MCF 10A (cell line): Measurements from ENCODE around the gene MRPL40. TPM values are rescaled to one million over a fixed set of nuclear protein-coding genes. Genes with fewer than 3 reads are reported as not detected.

ENCODE experiments used
- BruUV-seq: library from RNA; stranded (reverse); fragments of 400-500 nt; replicated peaks from 2 replicates; lab custom pipeline; 2021; lab: Mats Ljungman, UMichigan
- CTCF ChIA-PET: fragments of 300-600 bp; sonication (Branson Sonifier 250); formaldehyde crosslinking; extraction: SDS; loops from one replicate; lab custom pipeline; 2021; ENCODE audit warnings: antibody characterized with exemption, inconsistent platforms; lab: Yijun Ruan, JAX
- POLR2A ChIA-PET: fragments of 300-600, 350-650 bp; sonication (Branson Sonifier 250); formaldehyde crosslinking; extraction: SDS; loops from one replicate; lab custom pipeline; 2020; ENCODE audit warnings: antibody characterized with exemption, inconsistent platforms; lab: Yijun Ruan, JAX
- DNase-seq: peaks from one replicate; pipeline ENCODE4 v3.0.0-alpha.2; 2018; ENCODE audit not compliant: unreplicated experiment
- H3K27ac Mint-ChIP-seq: one replicate; pipeline ENCODE4 v1.8.0; 2022; ENCODE audit warnings: mild to moderate bottlenecking, low read depth, mixed read lengths; ENCODE audit not compliant: unreplicated experiment
- H3K27me3 Mint-ChIP-seq: one replicate; pipeline ENCODE4 v1.8.0; 2022; ENCODE audit warnings: mixed read lengths; ENCODE audit not compliant: insufficient read depth, unreplicated experiment
- H3K36me3 Mint-ChIP-seq: one replicate; pipeline ENCODE4 v1.8.0; 2022; ENCODE audit warnings: mild to moderate bottlenecking, moderate library complexity, mixed read lengths; ENCODE audit not compliant: insufficient read depth, unreplicated experiment
- H3K4me1 Mint-ChIP-seq: one replicate; pipeline ENCODE4 v1.8.0; 2022; ENCODE audit warnings: mixed read lengths; ENCODE audit not compliant: insufficient read depth, unreplicated experiment
- H3K4me3 Mint-ChIP-seq: one replicate; pipeline ENCODE4 v1.8.0; 2022; ENCODE audit warnings: mild to moderate bottlenecking, moderate library complexity, mixed read lengths; ENCODE audit not compliant: unreplicated experiment
- H3K9me3 Mint-ChIP-seq: one replicate; pipeline ENCODE4 v1.8.0; 2022; ENCODE audit warnings: mixed read lengths; ENCODE audit not compliant: unreplicated experiment
- intact Hi-C: fragments of 100-400 bp; cut with micrococcal nuclease; formaldehyde crosslinking; loops from 2 replicates; pipeline ENCODE4 v1.14.1; 2022
- total RNA-seq: library from RNA; stranded (reverse); gene quantifications from 2 replicates; pipeline ENCODE4 v1.2.3, GENCODE V29; 2022
- TF ChIP-seq, protein P1 (sequence below): fragments of 200-600 bp; IDR thresholded peaks from one replicate; pipeline ENCODE4 v1.8.0; 2022; ENCODE audit warnings: antibody characterized with exemption, mild to moderate bottlenecking; ENCODE audit not compliant: unreplicated experiment

The MRPL40 gene
- total RNA-seq, 1 experiment from 2014 or later = 51.9 TPM

DNA sequence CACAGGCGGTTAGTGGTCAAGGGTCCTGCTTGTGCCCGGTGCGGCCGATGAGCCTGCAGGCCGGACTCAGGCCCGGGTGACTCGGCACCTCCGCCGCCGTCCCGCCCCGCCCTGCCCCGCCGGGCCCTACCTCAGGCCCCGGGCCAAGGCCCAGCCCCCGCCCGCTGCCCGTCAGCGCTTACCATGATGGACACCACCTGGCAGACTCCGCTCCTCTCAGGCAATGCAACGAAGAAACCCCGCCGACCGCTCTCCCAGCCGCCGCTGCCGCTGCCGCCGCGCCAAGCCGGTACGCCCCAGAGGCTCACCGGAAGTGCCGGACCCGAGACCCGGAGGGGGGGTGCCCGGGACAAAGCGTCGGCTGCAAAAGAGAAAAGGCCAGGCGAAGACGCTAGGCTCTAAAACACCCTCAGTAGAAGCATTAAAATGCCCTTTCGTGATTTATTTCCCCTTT lies 46.6 kb downstream of the MRPL40 start, which contains the start of gene UFD1:
UFD1 (minus strand) TSS at position 293 of the 454 bp plus-strand sequence; CDS start at position 185, 108 bp downstream.
- Mint-ChIP-seq H3K4me1 (peaks cover 36% of the 10 kb centered on the region), H3K9me3 (no peaks in the 10 kb centered on the region), H3K4me3 (peak within 1 kb of the TSS; percentile 96), H3K36me3 (peaks cover 21% of the 10 kb centered on the region), H3K27ac (peak within 1 kb of the TSS; percentile 100), H3K27me3 (no peaks in the 10 kb centered on the region)
- DNase-seq = peak; percentile 79
- intact Hi-C loops = loop anchor here (1.0 kb wide), 2 partner anchors 179 to 335 kb away; partner anchors contain the start of gene ESS2
- TF ChIP-seq, protein P1, sequence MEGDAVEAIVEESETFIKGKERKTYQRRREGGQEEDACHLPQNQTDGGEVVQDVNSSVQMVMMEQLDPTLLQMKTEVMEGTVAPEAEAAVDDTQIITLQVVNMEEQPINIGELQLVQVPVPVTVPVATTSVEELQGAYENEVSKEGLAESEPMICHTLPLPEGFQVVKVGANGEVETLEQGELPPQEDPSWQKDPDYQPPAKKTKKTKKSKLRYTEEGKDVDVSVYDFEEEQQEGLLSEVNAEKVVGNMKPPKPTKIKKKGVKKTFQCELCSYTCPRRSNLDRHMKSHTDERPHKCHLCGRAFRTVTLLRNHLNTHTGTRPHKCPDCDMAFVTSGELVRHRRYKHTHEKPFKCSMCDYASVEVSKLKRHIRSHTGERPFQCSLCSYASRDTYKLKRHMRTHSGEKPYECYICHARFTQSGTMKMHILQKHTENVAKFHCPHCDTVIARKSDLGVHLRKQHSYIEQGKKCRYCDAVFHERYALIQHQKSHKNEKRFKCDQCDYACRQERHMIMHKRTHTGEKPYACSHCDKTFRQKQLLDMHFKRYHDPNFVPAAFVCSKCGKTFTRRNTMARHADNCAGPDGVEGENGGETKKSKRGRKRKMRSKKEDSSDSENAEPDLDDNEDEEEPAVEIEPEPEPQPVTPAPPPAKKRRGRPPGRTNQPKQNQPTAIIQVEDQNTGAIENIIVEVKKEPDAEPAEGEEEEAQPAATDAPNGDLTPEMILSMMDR = no peak
- ChIA-PET POLR2A (interaction anchor here (0.7 to 5.5 kb wide), 24 partner anchors 9 to 1029 kb away, joined by 3 to 59 read pairs (median 5); partner anchors contain the start of genes C22orf39, CLTCL1, ESS2 and HIRA), CTCF (interaction anchor here (1.1 to 2.7 kb wide), 3 partner anchors 15 to 335 kb away, joined by 3 to 26 read pairs (median 3); partner anchors contain the start of gene ESS2)
- no TSS peak for BruUV-seq

DNA sequence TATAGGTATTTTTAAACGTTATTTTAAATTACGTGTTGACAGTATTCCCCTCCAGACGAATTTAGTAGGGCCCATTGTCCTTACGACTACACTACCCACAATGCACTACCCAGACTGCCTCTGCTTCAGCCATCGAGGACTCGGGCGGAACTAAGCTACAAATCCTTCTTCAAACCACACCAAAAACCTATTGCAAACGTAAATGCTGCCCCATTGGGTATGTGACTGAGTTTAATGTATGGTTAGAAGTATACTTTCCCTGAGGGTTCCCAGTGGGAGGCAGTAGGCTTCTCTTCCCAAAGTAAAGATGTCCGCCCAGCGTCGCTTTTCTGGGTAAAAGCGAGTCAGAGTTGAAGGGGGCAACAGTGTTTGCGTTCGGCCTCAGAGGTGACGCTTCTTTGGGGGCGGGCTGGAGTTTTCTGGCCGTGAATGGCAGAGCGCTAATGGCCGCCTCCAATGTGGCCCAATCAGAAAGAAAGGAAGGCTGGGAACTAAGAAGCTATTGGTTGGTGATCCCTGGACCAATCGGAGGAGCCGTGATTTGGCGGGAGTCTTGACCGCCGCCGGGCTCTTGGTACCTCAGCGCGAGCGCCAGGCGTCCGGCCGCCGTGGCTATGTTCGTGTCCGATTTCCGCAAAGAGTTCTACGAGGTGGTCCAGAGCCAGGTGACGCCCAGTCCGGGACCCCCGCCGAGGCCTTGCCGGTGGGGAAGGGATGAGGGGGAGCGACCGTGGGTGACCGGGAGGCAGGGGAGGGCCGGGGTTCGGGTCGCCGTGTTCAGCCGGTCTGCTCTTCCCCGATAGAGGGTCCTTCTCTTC lies 47.2 kb downstream of the MRPL40 start, which contains the start of gene CDC45:
CDC45 (plus strand) TSS at position 566 of the 818 bp plus-strand sequence; CDS start at position 615, 49 bp downstream.
- Mint-ChIP-seq H3K4me1 (peaks cover 38% of the 10 kb centered on the region), H3K4me3 (peak within 1 kb of the TSS; percentile 96), H3K9me3 (no peaks in the 10 kb centered on the region), H3K27ac (peak within 1 kb of the TSS; percentile 100), H3K27me3 (no peaks in the 10 kb centered on the region), H3K36me3 (peaks cover 24% of the 10 kb centered on the region)
- intact Hi-C loops = loop anchor here (1.0 kb wide), 2 partner anchors 179 to 335 kb away; partner anchors contain the start of gene ESS2
- DNase-seq = peak; percentile 98
- POLR2A ChIA-PET = interaction anchor here (0.6 to 5.5 kb wide), 28 partner anchors 9 to 1029 kb away, joined by 3 to 59 read pairs (median 4); partner anchors contain the start of genes C22orf39, CLTCL1, ESS2 and HIRA
- TF ChIP-seq, protein P1 = no peak
- CTCF ChIA-PET = interaction anchor here (0.6 to 1.4 kb wide), 2 partner anchors 150 to 474 kb away, joined by 3 to 6 read pairs; no protein-coding TSS in a partner anchor
- BruUV-seq = no TSS peak

DNA sequence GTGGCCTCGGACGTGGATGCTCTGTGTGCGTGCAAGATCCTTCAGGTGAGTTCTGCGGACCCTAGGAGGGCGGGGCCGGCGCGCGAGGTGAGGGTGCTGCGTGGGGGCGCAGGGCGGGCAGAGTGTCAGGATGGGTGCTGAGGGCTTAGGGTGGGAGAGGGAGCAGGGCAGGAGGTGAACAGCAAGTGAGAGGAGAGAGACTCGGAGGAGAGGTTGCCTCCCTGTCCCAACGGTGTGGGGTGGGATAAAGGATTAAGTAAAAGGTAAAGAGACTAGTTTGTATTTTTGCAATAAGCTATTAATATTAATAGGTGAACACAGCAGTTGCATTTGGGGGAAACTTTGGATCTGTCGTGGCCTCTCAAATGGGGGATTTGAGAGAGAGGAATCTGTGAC lies 47.8 kb downstream of the MRPL40 start:
- ChIA-PET CTCF (interaction anchor here (0.6 to 1.4 kb wide), 2 partner anchors 149 to 473 kb away, joined by 3 to 6 read pairs; no protein-coding TSS in a partner anchor), POLR2A (interaction anchor here (0.6 to 5.5 kb wide), 25 partner anchors 8 to 1028 kb away, joined by 3 to 59 read pairs (median 5); partner anchors contain the start of genes C22orf39, CLTCL1, ESS2 and HIRA)
- Mint-ChIP-seq H3K36me3 (peaks cover 24% of the 10 kb centered on the region), H3K27me3 (no peaks in the 10 kb centered on the region), H3K9me3 (no peaks in the 10 kb centered on the region), H3K4me1 (peaks cover 37% of the 10 kb centered on the region), H3K4me3 (peak overlapping the region; percentile 96), H3K27ac (peak overlapping the region; percentile 100)
- intact Hi-C loops = no loop called here
- TF ChIP-seq, protein P1 = no peak
- no TSS peak for BruUV-seq
- no peak for DNase-seq
